Ecto neural progenitor cell (in vitro differentiated cells): Measurements from ENCODE around the gene GP9.

Experiments
- DNase-seq: peaks from one replicate; pipeline ENCODE4 v3.0.0-alpha.2; 2018; ENCODE audit warnings: low spot score

The GP9 gene

GRCh38 chr3:129028866-129029265 lies 31.7 kb upstream of the GP9 start:
- no peak for DNase-seq

GRCh38 chr3:129030611-129031010 lies 30.0 kb upstream of the GP9 start:
- DNase-seq, result no peak

GRCh38 chr3:129031476-129032215 lies 28.9 kb upstream of the GP9 start:
- DNase-seq, result no peak

DNA sequence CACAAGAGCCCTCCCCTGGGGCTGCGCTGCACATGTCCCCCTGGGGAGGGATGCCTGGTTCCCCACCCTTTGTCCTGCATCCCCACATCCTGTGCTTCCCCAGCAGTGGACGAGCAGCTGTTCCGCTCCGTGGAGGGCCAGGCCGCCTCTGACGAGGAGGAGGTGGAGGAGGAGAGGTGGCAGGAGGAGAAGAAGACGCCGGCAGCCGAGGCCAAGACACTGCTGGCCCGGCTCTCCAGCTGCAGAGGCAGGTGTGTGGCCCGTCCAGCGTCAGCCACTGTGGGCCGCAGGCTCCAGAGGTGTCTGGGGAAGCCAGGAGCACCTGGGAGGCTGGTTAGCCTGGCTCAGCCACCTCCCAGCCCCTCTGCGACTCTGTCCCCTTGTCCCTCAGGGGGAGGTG lies 27.9 kb upstream of the GP9 start:
- DNase-seq, result no peak

DNA sequence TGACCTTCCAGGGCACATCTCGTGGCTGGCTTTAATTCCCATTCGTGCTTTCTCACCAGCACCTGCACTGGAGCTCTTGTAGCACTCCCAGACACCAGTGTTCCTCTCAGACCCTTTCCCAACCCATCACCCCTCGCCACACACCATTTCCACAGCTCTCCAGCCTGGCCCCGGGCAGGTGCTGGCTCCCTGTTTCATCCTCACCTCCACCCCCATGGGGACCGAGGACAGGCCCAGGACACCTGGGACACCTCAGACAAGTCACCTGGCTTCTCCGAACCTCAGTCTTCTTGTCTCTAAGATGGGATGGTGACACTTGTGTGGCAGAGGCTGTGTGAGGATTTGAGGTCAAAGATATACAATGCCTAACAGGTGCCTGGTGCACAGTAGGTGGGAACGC lies 27.4 kb upstream of the GP9 start:
- DNase-seq, result no peak

GRCh38 chr3:129033633-129034321 lies 26.8 kb upstream of the GP9 start:
- DNase-seq, result no peak

GRCh38 chr3:129034642-129035041 lies 25.9 kb upstream of the GP9 start:
- DNase-seq, result no peak

GRCh38 chr3:129035360-129036221 lies 25.0 kb upstream of the GP9 start:
- DNase-seq, result no peak

GRCh38 chr3:129036222-129037092 lies 24.1 kb upstream of the GP9 start:
- DNase-seq, result no peak

GRCh38 chr3:129037093-129037419 lies 23.5 kb upstream of the GP9 start:
- no peak for DNase-seq

GRCh38 chr3:129038121-129038855 lies 22.3 kb upstream of the GP9 start:
- DNase-seq, result peak; percentile 39

GRCh38 chr3:129039271-129040038 lies 21.1 kb upstream of the GP9 start:
- DNase-seq, result peak; percentile 36

DNA sequence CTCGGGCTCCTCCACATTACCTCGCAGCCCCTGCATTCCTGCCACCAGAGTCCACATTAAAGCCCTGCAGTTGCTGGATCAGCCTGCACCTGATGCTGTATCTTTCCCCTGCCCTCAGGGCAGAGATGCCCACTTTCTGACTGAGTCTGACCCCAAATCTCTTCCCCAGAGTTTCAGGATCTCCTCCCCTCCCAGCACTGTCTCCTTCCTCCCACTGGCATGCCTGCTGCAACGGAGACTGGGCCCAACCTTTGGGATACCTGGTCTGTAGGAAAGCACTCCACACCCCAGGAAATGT lies 20.6 kb upstream of the GP9 start:
- peak; percentile 37 for DNase-seq

- peak; percentile 42 for DNase-seq
These were observed 19.8 kb upstream of the GP9 start for GRCh38 chr3:129040579-129041300.

GRCh38 chr3:129045675-129046036 lies 14.9 kb upstream of the GP9 start:
- DNase-seq, result no peak

GRCh38 chr3:129046037-129046731 lies 14.4 kb upstream of the GP9 start:
- no peak for DNase-seq

DNA sequence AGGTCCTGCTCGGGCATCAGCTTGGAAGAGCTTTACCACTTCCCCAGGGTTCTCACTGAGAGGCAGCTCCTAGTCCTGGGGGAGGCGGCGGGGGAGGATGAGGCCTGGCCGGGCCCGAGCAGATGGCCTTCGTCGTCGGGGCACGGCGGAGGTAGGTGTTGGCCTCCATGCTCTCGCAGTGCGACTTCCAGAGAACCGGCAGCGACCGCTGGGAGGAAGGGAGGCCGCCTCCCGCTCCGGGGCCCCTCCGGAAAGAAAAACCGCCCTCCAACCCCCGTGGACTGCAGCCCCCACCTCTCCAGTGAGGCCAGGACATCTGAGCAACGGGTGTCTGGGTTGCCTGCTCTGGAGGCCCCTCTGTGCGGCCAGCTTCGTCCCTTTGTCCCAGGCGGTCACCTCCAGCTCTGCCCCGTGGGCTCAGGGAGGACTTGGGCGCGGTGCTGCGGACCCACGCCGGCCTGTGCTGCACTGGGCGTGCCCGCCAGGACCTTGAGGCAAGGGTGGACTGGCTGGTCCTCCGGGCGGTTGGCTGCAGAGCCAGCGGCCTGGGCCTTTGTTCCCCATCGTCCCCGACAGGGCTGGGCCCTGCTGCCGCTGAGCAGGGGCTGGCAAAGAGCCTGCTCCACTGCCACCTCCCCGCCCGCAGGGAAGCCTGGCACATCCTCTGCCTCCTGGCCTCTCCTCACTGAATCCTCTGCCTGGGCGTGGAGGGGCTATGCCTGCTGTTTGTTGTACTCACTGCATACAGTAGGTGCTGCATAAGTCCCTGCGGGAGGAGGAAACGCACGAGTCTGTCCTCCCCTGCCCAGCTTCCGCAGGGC lies 13.6 kb upstream of the GP9 start:
- no peak for DNase-seq

- no peak for DNase-seq
These were observed 13.1 kb upstream of the GP9 start for GRCh38 chr3:129047553-129047839.
